Astrocyte (in vitro differentiated cells and primary cell): ENCODE measurements around the gene CSMD2. TPM values are rescaled to one million over a fixed set of nuclear protein-coding genes. Genes with fewer than 3 reads are reported as not detected.

ENCODE experiments used
- DNase-seq: peaks from one replicate; pipeline ENCODE4 v3.0.0-alpha.2; 2010; ENCODE audit warnings: low read depth
- FAIRE-seq: peaks from 2 replicates; lab custom pipeline; 2011; peaks lifted over from hg19 to GRCh38; lab: Jason Lieb, UNC
- H2AFZ ChIP-seq: 2 replicates; pipeline ENCODE4 v1.6.0; 2012; ENCODE audit warnings: low read depth, low read length, inconsistent platforms
- H3K27ac ChIP-seq: 2 replicates; pipeline ENCODE4 v1.5.1; 2011; ENCODE audit warnings: low read depth, low read length, inconsistent platforms
- H3K27me3 ChIP-seq: 2 replicates; pipeline ENCODE4 v1.6.0; 2011; ENCODE audit warnings: low read length, inconsistent platforms; ENCODE audit not compliant: insufficient read depth
- H3K36me3 ChIP-seq: 2 replicates; pipeline ENCODE4 v1.5.1; 2011; ENCODE audit warnings: low read length, inconsistent platforms; ENCODE audit not compliant: insufficient read depth
- H3K4me1 ChIP-seq: 2 replicates; pipeline ENCODE4 v1.5.1; 2011; ENCODE audit warnings: low read length, inconsistent platforms; ENCODE audit not compliant: insufficient read depth
- H3K4me2 ChIP-seq: 2 replicates; pipeline ENCODE4 v1.6.0; 2012; ENCODE audit warnings: low read length, inconsistent platforms
- H3K4me3 ChIP-seq: 2 replicates; pipeline ENCODE4 v1.5.1; 2011; ENCODE audit warnings: low read depth, mild to moderate bottlenecking, low read length, inconsistent platforms; ENCODE audit not compliant: insufficient read depth
- H3K79me2 ChIP-seq: 2 replicates; pipeline ENCODE4 v1.6.0; 2012; ENCODE audit warnings: mild to moderate bottlenecking, low read length, inconsistent platforms; ENCODE audit not compliant: insufficient read depth
- H3K9ac ChIP-seq: 2 replicates; pipeline ENCODE4 v1.6.0; 2012; ENCODE audit warnings: mild to moderate bottlenecking, low read length, inconsistent platforms
- H3K9me3 ChIP-seq: 2 replicates; pipeline ENCODE4 v1.5.1; 2012; ENCODE audit warnings: low read depth, mild to moderate bottlenecking, low read length, inconsistent platforms; ENCODE audit not compliant: insufficient read depth
- H4K20me1 ChIP-seq: 2 replicates; pipeline ENCODE4 v1.6.0; 2012; ENCODE audit warnings: low read length, inconsistent platforms; ENCODE audit not compliant: insufficient read depth
- H3K27ac Mint-ChIP-seq: one replicate; pipeline ENCODE4 v1.8.0; 2021; ENCODE audit warnings: mild to moderate bottlenecking, mixed read lengths; ENCODE audit not compliant: unreplicated experiment
- H3K27me3 Mint-ChIP-seq: one replicate; pipeline ENCODE4 v1.8.0; 2021; ENCODE audit warnings: low read depth, mixed read lengths; ENCODE audit not compliant: unreplicated experiment
- H3K36me3 Mint-ChIP-seq: one replicate; pipeline ENCODE4 v1.8.0; 2021; ENCODE audit warnings: low read depth, mixed read lengths; ENCODE audit not compliant: unreplicated experiment
- H3K4me1 Mint-ChIP-seq: one replicate; pipeline ENCODE4 v1.8.0; 2021; ENCODE audit warnings: low read depth, mixed read lengths; ENCODE audit not compliant: unreplicated experiment
- H3K4me3 Mint-ChIP-seq: one replicate; pipeline ENCODE4 v1.8.0; 2021; ENCODE audit warnings: mild to moderate bottlenecking, moderate library complexity, mixed read lengths; ENCODE audit not compliant: unreplicated experiment
- H3K9me3 Mint-ChIP-seq: one replicate; pipeline ENCODE4 v1.8.0; 2021; ENCODE audit warnings: mild to moderate bottlenecking, mixed read lengths; ENCODE audit not compliant: unreplicated experiment
- CTCF ChIP-seq: IDR thresholded peaks from 2 replicates; pipeline ENCODE4 v1.5.1; 2011; ENCODE audit warnings: low read depth, mild to moderate bottlenecking, inconsistent platforms, low read length, moderate library complexity; ENCODE audit not compliant: insufficient read depth
- EZH2 ChIP-seq: IDR thresholded peaks from 2 replicates; pipeline ENCODE4 v1.6.1; 2012; ENCODE audit warnings: mild to moderate bottlenecking, low read length, inconsistent platforms; ENCODE audit not compliant: insufficient read depth
- total RNA-seq: library from RNA; stranded (reverse); gene quantifications from 2 replicates; pipeline ENCODE4 v1.2.1, GENCODE V29; 2021

CSMD2 gene
- total RNA-seq, 1 donor from 2014 or later = 11.1 TPM

GRCh38 chr1:33863779-33864178, 301.3 kb downstream of the CSMD2 start, which contains the start of gene HMGB4:
HMGB4 (plus strand) TSS chr1:33864079; CDS start chr1:33864192, 113 bp downstream.
- Histone ChIP-seq H3K79me2 (peaks cover 3% of the 10 kb centered on the region), H3K36me3 (no peaks in the 10 kb centered on the region), H3K27ac (no peak within 1 kb of the TSS), H3K4me3 (no peak within 1 kb of the TSS), H3K9me3 (no peaks in the 10 kb centered on the region), H3K27me3 (no peaks in the 10 kb centered on the region), H2AFZ (no peak within 1 kb of the TSS), H3K9ac (no peak within 1 kb of the TSS), H3K4me2 (no peak within 1 kb of the TSS), H3K4me1 (peaks cover 20% of the 10 kb centered on the region), H4K20me1 (peaks cover 11% of the 10 kb centered on the region)
- H3K27ac Mint-ChIP-seq = no peak within 1 kb of the TSS
- TF ChIP-seq CTCF (no peak), EZH2 (no peak)
- H3K36me3 Mint-ChIP-seq = peaks cover 3% of the 10 kb centered on the region
- peaks cover 16% of the 10 kb centered on the region for H3K4me1 Mint-ChIP-seq
- H3K4me3 Mint-ChIP-seq = no peak within 1 kb of the TSS
- peaks cover 7% of the 10 kb centered on the region for H3K27me3 Mint-ChIP-seq
- peaks cover 6% of the 10 kb centered on the region for H3K9me3 Mint-ChIP-seq
- DNase-seq (no peak), FAIRE-seq (no peak)

- Histone ChIP-seq H3K27ac (no peak overlapping the region), H3K4me3 (no peak overlapping the region), H3K9ac (no peak overlapping the region), H3K27me3 (no peaks in the 10 kb centered on the region), H4K20me1 (peaks cover 17% of the 10 kb centered on the region), H2AFZ (no peak overlapping the region), H3K4me1 (peaks cover 13% of the 10 kb centered on the region), H3K79me2 (peaks cover 3% of the 10 kb centered on the region), H3K9me3 (no peaks in the 10 kb centered on the region), H3K36me3 (no peaks in the 10 kb centered on the region), H3K4me2 (peak overlapping the region; percentile 17)
- FAIRE-seq (no peak), DNase-seq (no peak)
- Mint-ChIP-seq H3K36me3 (peaks cover 3% of the 10 kb centered on the region), H3K27ac (no peak overlapping the region), H3K27me3 (peaks cover 7% of the 10 kb centered on the region), H3K9me3 (no peaks in the 10 kb centered on the region), H3K4me1 (peaks cover 16% of the 10 kb centered on the region), H3K4me3 (no peak overlapping the region)
- no peak for TF ChIP-seq EZH2
- TF ChIP-seq CTCF = no peak
These were observed 304.4 kb downstream of the CSMD2 start for GRCh38 chr1:33860671-33861070.

- Histone ChIP-seq H2AFZ (no peak overlapping the region), H3K4me1 (no peaks in the 10 kb centered on the region), H3K27me3 (no peaks in the 10 kb centered on the region), H3K27ac (no peak overlapping the region), H3K9ac (no peak overlapping the region), H3K36me3 (no peaks in the 10 kb centered on the region), H4K20me1 (peaks cover 38% of the 10 kb centered on the region), H3K9me3 (no peaks in the 10 kb centered on the region), H3K4me2 (no peak overlapping the region), H3K4me3 (no peak overlapping the region), H3K79me2 (no peaks in the 10 kb centered on the region)
- H3K27ac Mint-ChIP-seq = no peak overlapping the region
- no peaks in the 10 kb centered on the region for H3K4me1 Mint-ChIP-seq
- H3K36me3 Mint-ChIP-seq = peaks cover 6% of the 10 kb centered on the region
- TF ChIP-seq CTCF (no peak), EZH2 (no peak)
- DNase-seq (no peak), FAIRE-seq (no peak)
- H3K4me3 Mint-ChIP-seq = no peak overlapping the region
- H3K27me3 Mint-ChIP-seq = peaks cover 5% of the 10 kb centered on the region
- H3K9me3 Mint-ChIP-seq = peaks cover 2% of the 10 kb centered on the region
These were observed 310.9 kb downstream of the CSMD2 start for GRCh38 chr1:33854091-33854490.
